AG09319 (cell line): ENCODE measurements around the gene MYBPC2.

Experiments
- DNase-seq: peaks from one replicate; pipeline ENCODE4 v3.0.0-alpha.2; 2010; ENCODE audit warnings: low read depth; ENCODE audit errors: extremely low read depth
- CTCF ChIP-seq: IDR thresholded peaks from 2 replicates; pipeline ENCODE4 v1.5.1; 2011; ENCODE audit warnings: low read depth, mild to moderate bottlenecking, inconsistent platforms, low read length, moderate library complexity

The MYBPC2 gene

GRCh38 chr19:50510700-50511068 is 78.0 kb downstream of the MYBPC2 start:
- no peak for DNase-seq
- TF ChIP-seq CTCF = no peak

- no peak for TF ChIP-seq CTCF
- DNase-seq = peak; percentile 99
These were observed 78.6 kb downstream of the MYBPC2 start, which contains the start of gene JOSD2 for GRCh38 chr19:50511069-50511822. Gene JOSD2, minus strand, starts transcription at chr19:50511191. Its CDS starts 760 bp downstream, at chr19:50510431.

- no peak for TF ChIP-seq CTCF
- DNase-seq = no peak
These were observed 79.7 kb downstream of the MYBPC2 start for GRCh38 chr19:50512112-50512998.

GRCh38 chr19:50512999-50513745 is 80.5 kb downstream of the MYBPC2 start:
- TF ChIP-seq CTCF = no peak
- DNase-seq = no peak

- no peak for DNase-seq
These were observed 81.2 kb downstream of the MYBPC2 start, which contains the start of gene ASPDH for GRCh38 chr19:50513746-50514345. Gene ASPDH, minus strand, starts transcription at chr19:50513913. Its CDS starts 90 bp downstream, at chr19:50513823.

More at GRCh38 chr19:50513746-50514345, 81.2 kb downstream of the MYBPC2 start, which contains the start of gene ASPDH:
- no peak for TF ChIP-seq CTCF
